H9 (cell line): ENCODE measurements around the gene KDM2B. TPM values are rescaled to one million over a fixed set of nuclear protein-coding genes. Genes with fewer than 3 reads are reported as not detected.

Experiments
- DNase-seq: peaks from one replicate; pipeline ENCODE4 v3.0.0-alpha.2; 2017
- H2AFZ ChIP-seq: one replicate; pipeline ENCODE4 v1.6.1; 2013; ENCODE audit warnings: mild to moderate bottlenecking, low read length, control low read depth, moderate library complexity
- H2AK5ac ChIP-seq: 2 replicates; pipeline ENCODE4 v1.6.1; 2013; ENCODE audit warnings: low read length, control low read depth, mixed read lengths; ENCODE audit not compliant: insufficient read length
- H2BK120ac ChIP-seq: one replicate; pipeline ENCODE4 v1.6.1; 2013; ENCODE audit warnings: low read depth, mild to moderate bottlenecking, low read length, control low read depth, inconsistent platforms; ENCODE audit not compliant: poor library complexity, severe bottlenecking
- H2BK12ac ChIP-seq: 2 replicates; pipeline ENCODE4 v1.6.1; 2013; ENCODE audit warnings: low read length, control low read depth, mixed read lengths, low read depth; ENCODE audit not compliant: insufficient read length
- H2BK15ac ChIP-seq: 2 replicates; pipeline ENCODE4 v1.6.1; 2013; ENCODE audit warnings: low read depth, low read length, control low read depth
- H2BK20ac ChIP-seq: one replicate; pipeline ENCODE4 v1.6.1; 2013; ENCODE audit warnings: low read depth, mild to moderate bottlenecking, low read length, control low read depth, inconsistent platforms; ENCODE audit not compliant: poor library complexity, severe bottlenecking
- H2BK5ac ChIP-seq: 2 replicates; pipeline ENCODE4 v1.6.1; 2013; ENCODE audit warnings: low read length, control low read depth, mixed read lengths; ENCODE audit not compliant: insufficient read length
- H3K14ac ChIP-seq: 2 replicates; pipeline ENCODE4 v1.6.1; 2013; ENCODE audit warnings: low read length, control low read depth; ENCODE audit not compliant: insufficient read depth
- H3K18ac ChIP-seq: 2 replicates; pipeline ENCODE4 v1.6.1; 2013; ENCODE audit warnings: low read depth, mild to moderate bottlenecking, mixed read lengths, low read length, control low read depth; ENCODE audit not compliant: insufficient read length
- H3K23ac ChIP-seq: 2 replicates; pipeline ENCODE4 v1.6.1; 2013; ENCODE audit warnings: low read length, control low read depth, mixed read lengths, low read depth; ENCODE audit not compliant: insufficient read length
- H3K23me2 ChIP-seq: 2 replicates; pipeline ENCODE4 v1.6.1; 2013; ENCODE audit warnings: low read depth, mild to moderate bottlenecking, mixed read lengths, low read length, control low read depth; ENCODE audit not compliant: insufficient read length, poor library complexity, severe bottlenecking
- H3K27ac ChIP-seq: 2 replicates; pipeline ENCODE4 v1.5.1; 2013; ENCODE audit warnings: low read length, control low read depth, mixed read lengths, low read depth; ENCODE audit not compliant: insufficient read length
- H3K27me3 ChIP-seq: 2 replicates; pipeline ENCODE4 v1.6.1; 2013; ENCODE audit warnings: low read length, control low read depth, inconsistent platforms; ENCODE audit not compliant: insufficient read depth
- H3K4ac ChIP-seq: 2 replicates; pipeline ENCODE4 v1.6.1; 2013; ENCODE audit warnings: low read depth, mild to moderate bottlenecking, control low read depth, inconsistent platforms, low read length, moderate library complexity
- H3K4me1 ChIP-seq: 2 replicates; pipeline ENCODE4 v1.6.1; 2013; ENCODE audit warnings: low read length, control low read depth, inconsistent platforms; ENCODE audit not compliant: insufficient read depth
- H3K4me2 ChIP-seq: 2 replicates; pipeline ENCODE4 v1.6.1; 2013; ENCODE audit warnings: low read length, control low read depth, mixed read lengths; ENCODE audit not compliant: insufficient read length, insufficient read depth
- H3K56ac ChIP-seq: 2 replicates; pipeline ENCODE4 v1.6.1; 2013; ENCODE audit warnings: low read depth, mild to moderate bottlenecking, mixed read lengths, low read length, control low read depth; ENCODE audit not compliant: insufficient read length
- H3K79me1 ChIP-seq: 2 replicates; pipeline ENCODE4 v1.6.1; 2013; ENCODE audit warnings: low read depth, mild to moderate bottlenecking, moderate library complexity, low read length, control low read depth, inconsistent platforms; ENCODE audit not compliant: insufficient read depth, poor library complexity, severe bottlenecking
- H3K79me2 ChIP-seq: 2 replicates; pipeline ENCODE4 v1.6.1; 2013; ENCODE audit warnings: low read length, control low read depth, inconsistent platforms; ENCODE audit not compliant: insufficient read depth
- H3K9ac ChIP-seq: 2 replicates; pipeline ENCODE4 v1.6.1; 2013; ENCODE audit warnings: low read length, control low read depth, mixed read lengths; ENCODE audit not compliant: insufficient read length; ENCODE audit errors: extremely low read depth
- H3K9me3 ChIP-seq: one replicate; pipeline ENCODE4 v1.6.1; 2013; ENCODE audit warnings: low read depth, low read length, inconsistent platforms; ENCODE audit not compliant: control insufficient read depth
- H3T11ph ChIP-seq: one replicate; pipeline ENCODE4 v1.6.1; 2013; ENCODE audit warnings: mild to moderate bottlenecking, low read length, control low read depth, inconsistent platforms
- H4K20me1 ChIP-seq: one replicate; pipeline ENCODE4 v1.6.1; 2013; ENCODE audit not compliant: control insufficient read depth, insufficient read length, insufficient read depth
- H4K5ac ChIP-seq: 2 replicates; pipeline ENCODE4 v1.6.1; 2013; ENCODE audit warnings: low read depth, mild to moderate bottlenecking, mixed read lengths, low read length, control low read depth; ENCODE audit not compliant: insufficient read length
- H4K8ac ChIP-seq: replicated peaks from 2 replicates; pipeline ENCODE4 v1.6.1; 2013; ENCODE audit warnings: low read length, control low read depth, mixed read lengths, low read depth; ENCODE audit not compliant: insufficient read length
- H4K91ac ChIP-seq: 2 replicates; pipeline ENCODE4 v1.6.1; 2013; ENCODE audit warnings: low read depth, mild to moderate bottlenecking, moderate library complexity, mixed read lengths, low read length, control low read depth; ENCODE audit not compliant: insufficient read length
- H3K27ac Mint-ChIP-seq, 3 experiments: 2 replicates in 2 of 3; 3 replicates in 1 of 3; pipeline ENCODE4 v1.8.0; 2020 to 2021; ENCODE audit warnings: mixed read lengths in 3 of 3, mild to moderate bottlenecking in 1 of 3, moderate library complexity in 1 of 3
- H3K27me3 Mint-ChIP-seq: 2 replicates; pipeline ENCODE4 v1.8.0; 2021; ENCODE audit warnings: low read depth, mild to moderate bottlenecking, moderate library complexity, mixed read lengths
- H3K36me3 Mint-ChIP-seq, 3 experiments: 2 replicates in 2 of 3; 3 replicates in 1 of 3; pipeline ENCODE4 v1.8.0; 2020 to 2021; ENCODE audit warnings: low read depth in 3 of 3, mixed read lengths in 3 of 3; ENCODE audit not compliant: insufficient read depth in 1 of 3
- H3K4me1 Mint-ChIP-seq, 2 experiments: 2 replicates each; pipeline ENCODE4 v1.8.0; 2020; ENCODE audit warnings: mixed read lengths in 2 of 2
- H3K4me3 Mint-ChIP-seq, 2 experiments: 2 replicates in 1 of 2; 3 replicates in 1 of 2; pipeline ENCODE4 v1.8.0; 2020 to 2021; ENCODE audit warnings: mild to moderate bottlenecking in 2 of 2, mixed read lengths in 2 of 2, moderate library complexity in 1 of 2
- H3K9me3 Mint-ChIP-seq, 2 experiments: 2 replicates in 1 of 2; 3 replicates in 1 of 2; pipeline ENCODE4 v1.8.0; 2020; ENCODE audit warnings: mild to moderate bottlenecking in 2 of 2, mixed read lengths in 2 of 2, moderate library complexity in 1 of 2
- CTCF ChIP-seq: fragments of 200-600 bp; sonication (generic); conservative IDR thresholded peaks from 3 replicates; pipeline ENCODE4 v1.8.0; 2021; ENCODE audit warnings: antibody characterized with exemption, mild to moderate bottlenecking
- WGBS: extraction: QIAGEN DNeasy Blood & Tissue Kit; methylation state at CpG from one replicate; pipeline ENCODE4 v1.1.7; 2013; ENCODE audit warnings: missing lambda C conversion rate, low lambda C conversion rate, mixed read lengths; ENCODE audit not compliant: insufficient read length; ENCODE audit errors: extremely low coverage; 5-methylcytosine and 5-hydroxymethylcytosine counted together
- total RNA-seq: library from RNA; stranded (reverse); gene quantifications from 2 replicates; pipeline ENCODE4 v1.2.1, GENCODE V29; 2021

Gene KDM2B
- total RNA-seq, 1 experiment from 2014 or later, result 143 TPM

GRCh38 chr12:121432740-121433480 is 147.9 kb downstream of the KDM2B start:
- Histone ChIP-seq H3K27me3 (no peaks in the 10 kb centered on the region), H3K79me2 (no peaks in the 10 kb centered on the region), H2BK12ac (no peak overlapping the region), H3K9ac (no peak overlapping the region), H4K20me1 (no peaks in the 10 kb centered on the region), H3K14ac (no peak overlapping the region), H3K4me1 (no peaks in the 10 kb centered on the region), H4K5ac (no peak overlapping the region), H2BK5ac (no peak overlapping the region), H2BK120ac (no peak overlapping the region), H3K79me1 (no peaks in the 10 kb centered on the region), H3K4me2 (no peak overlapping the region), H3K23ac (no peak overlapping the region), H2BK15ac (no peak overlapping the region), H3T11ph (no peak overlapping the region), H3K23me2 (no peaks in the 10 kb centered on the region), H3K56ac (no peak overlapping the region), H2BK20ac (no peak overlapping the region), H3K27ac (no peak overlapping the region), H2AK5ac (no peak overlapping the region), H3K18ac (no peak overlapping the region), H3K9me3 (no peaks in the 10 kb centered on the region), H4K8ac (no peak overlapping the region), H4K91ac (no peak overlapping the region), H2AFZ (no peak overlapping the region), H3K4ac (no peak overlapping the region)
- peaks cover 60 to 95% (median 90%) of the 10 kb centered on the region in 3 experiments for H3K36me3 Mint-ChIP-seq
- TF ChIP-seq CTCF, result no peak
- peaks cover 0 to 4% of the 10 kb centered on the region in 2 experiments; a peak in 2 of 5 replicates for H3K9me3 Mint-ChIP-seq
- WGBS, result no CpG with 5 or more reads among the region's 11 CpGs
- H3K4me3 Mint-ChIP-seq, result no peak overlapping the region
- no peaks in the 10 kb centered on the region for H3K27me3 Mint-ChIP-seq
- DNase-seq, result no peak
- H3K27ac Mint-ChIP-seq, result peak overlapping the region in 2 of 3 experiments; percentile 35 to 46; a peak in 2 of 7 replicates
- H3K4me1 Mint-ChIP-seq, result no peaks in the 10 kb centered on the region
